Activated B cell treated with CpG ODN at 0.5 μM for 24 hours (primary cell): Measurements from ENCODE around the gene CHST15. TPM values are rescaled to one million over a fixed set of nuclear protein-coding genes. Genes with fewer than 3 reads are reported as not detected.
A peak's percentile ranks its signal among the peaks of the same experiment; 100 is the strongest.

Experiments used
- ATAC-seq: fragments of 200-7000 bp; cut with Tn5 transposase; one replicate; pipeline ENCODE4 v1.10.0; 2021; ENCODE audit warnings: low read depth, mild to moderate bottlenecking, moderate library complexity
- CTCF ChIA-PET: fragments of 350-600 bp; sonication (Branson Sonifier 250); formaldehyde crosslinking; loops from one replicate; lab custom pipeline; 2021; ENCODE audit warnings: antibody characterized with exemption; lab: Charles Lee
- POLR2A ChIA-PET: fragments of 350-600 bp; sonication (Branson Sonifier 250); formaldehyde crosslinking; loops from one replicate; lab custom pipeline; 2021; ENCODE audit warnings: antibody characterized with exemption; lab: Charles Lee
- DNase-seq: peaks from one replicate; pipeline ENCODE4 v3.0.0; 2022
- H3K27ac Mint-ChIP-seq: one replicate; pipeline ENCODE4 v1.8.0; 2020; ENCODE audit warnings: mixed read lengths
- H3K27me3 Mint-ChIP-seq: one replicate; pipeline ENCODE4 v1.8.0; 2021; ENCODE audit warnings: mixed read lengths
- H3K36me3 Mint-ChIP-seq: one replicate; pipeline ENCODE4 v1.8.0; 2021; ENCODE audit warnings: low read depth, mixed read lengths
- H3K4me1 Mint-ChIP-seq: one replicate; pipeline ENCODE4 v1.8.0; 2021; ENCODE audit warnings: mixed read lengths
- H3K4me3 Mint-ChIP-seq: one replicate; pipeline ENCODE4 v1.8.0; 2020; ENCODE audit warnings: mild to moderate bottlenecking, mixed read lengths
- H3K9me3 Mint-ChIP-seq: one replicate; pipeline ENCODE4 v1.8.0; 2020; ENCODE audit warnings: mixed read lengths
- intact Hi-C: fragments of 100-400 bp; cut with micrococcal nuclease; formaldehyde crosslinking; loops from one replicate; pipeline ENCODE4 v1.15.1; 2024
- total RNA-seq: library from RNA; stranded (reverse); gene quantifications from 2 replicates; pipeline ENCODE4 v1.2.3, GENCODE V29; 2022
- TF ChIP-seq, protein P1 (sequence below): fragments of 200-600 bp; IDR thresholded peaks from one replicate; pipeline ENCODE4 v1.8.0; 2022; ENCODE audit warnings: antibody characterized with exemption, mild to moderate bottlenecking

The CHST15 gene
- total RNA-seq, 1 donor from 2014 or later = 13.8 TPM

DNA sequence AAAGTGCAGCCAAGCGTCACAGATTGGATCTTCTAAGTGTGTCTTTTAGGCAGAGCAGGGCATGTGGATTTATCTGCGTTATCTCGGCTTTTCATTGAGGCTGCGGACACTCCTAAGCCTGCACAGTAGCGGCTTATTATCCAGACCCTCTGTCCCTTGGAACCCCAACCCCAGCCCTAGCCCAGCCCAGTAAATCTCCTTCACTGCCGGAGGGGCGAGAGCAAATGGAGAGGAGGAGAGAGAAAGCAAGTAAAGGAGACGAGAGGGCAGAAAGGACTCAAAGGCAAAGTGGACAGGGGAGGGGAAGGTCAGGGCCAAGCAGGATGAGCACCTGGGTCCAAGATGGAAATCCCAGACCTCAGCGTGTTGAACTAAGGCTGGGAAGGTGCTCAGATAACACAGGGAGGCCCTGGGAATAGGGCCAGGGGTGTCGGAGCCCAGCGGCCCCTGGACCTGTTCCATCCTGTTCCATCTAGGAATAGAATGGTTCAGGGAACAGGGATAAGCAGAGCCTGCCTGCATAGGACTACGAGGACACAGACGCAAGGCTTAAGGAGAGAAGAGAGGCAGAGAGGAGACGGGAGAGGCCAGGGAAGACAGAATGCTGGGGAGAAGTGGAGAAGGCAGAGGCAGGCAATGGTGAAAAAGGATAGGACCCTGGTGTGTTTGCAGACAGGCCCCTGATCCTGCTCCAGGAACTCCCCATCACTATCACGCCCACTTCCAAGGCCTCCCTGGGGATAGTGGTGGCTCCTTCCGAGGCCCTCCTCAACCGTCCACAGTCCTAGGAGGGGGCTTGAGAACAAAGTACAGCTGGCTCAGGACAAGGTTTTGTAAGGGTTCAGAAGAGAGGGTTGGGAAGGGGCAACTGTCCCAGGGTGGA is 99.6 kb downstream of the CHST15 start:
- Mint-ChIP-seq H3K4me3 (peak overlapping the region; percentile 73), H3K4me1 (peaks cover 42% of the 10 kb centered on the region), H3K27me3 (peaks cover 38% of the 10 kb centered on the region), H3K36me3 (no peaks in the 10 kb centered on the region), H3K27ac (no peak overlapping the region), H3K9me3 (peaks cover 5% of the 10 kb centered on the region)
- ChIA-PET POLR2A (interaction anchor here (2.0 kb wide), 1 partner anchor 395 kb away, joined by 14 read pairs; no protein-coding TSS in a partner anchor), CTCF (interaction anchor here (0.8 to 7.1 kb wide), 29 partner anchors 8 to 862 kb away, joined by 3 to 287 read pairs (median 4); partner anchors contain the start of genes FAM53B and LHPP)
- TF ChIP-seq, protein P1, sequence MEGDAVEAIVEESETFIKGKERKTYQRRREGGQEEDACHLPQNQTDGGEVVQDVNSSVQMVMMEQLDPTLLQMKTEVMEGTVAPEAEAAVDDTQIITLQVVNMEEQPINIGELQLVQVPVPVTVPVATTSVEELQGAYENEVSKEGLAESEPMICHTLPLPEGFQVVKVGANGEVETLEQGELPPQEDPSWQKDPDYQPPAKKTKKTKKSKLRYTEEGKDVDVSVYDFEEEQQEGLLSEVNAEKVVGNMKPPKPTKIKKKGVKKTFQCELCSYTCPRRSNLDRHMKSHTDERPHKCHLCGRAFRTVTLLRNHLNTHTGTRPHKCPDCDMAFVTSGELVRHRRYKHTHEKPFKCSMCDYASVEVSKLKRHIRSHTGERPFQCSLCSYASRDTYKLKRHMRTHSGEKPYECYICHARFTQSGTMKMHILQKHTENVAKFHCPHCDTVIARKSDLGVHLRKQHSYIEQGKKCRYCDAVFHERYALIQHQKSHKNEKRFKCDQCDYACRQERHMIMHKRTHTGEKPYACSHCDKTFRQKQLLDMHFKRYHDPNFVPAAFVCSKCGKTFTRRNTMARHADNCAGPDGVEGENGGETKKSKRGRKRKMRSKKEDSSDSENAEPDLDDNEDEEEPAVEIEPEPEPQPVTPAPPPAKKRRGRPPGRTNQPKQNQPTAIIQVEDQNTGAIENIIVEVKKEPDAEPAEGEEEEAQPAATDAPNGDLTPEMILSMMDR = no peak
- DNase-seq (no peak), ATAC-seq (no peak)
- intact Hi-C loops = loop anchor here (1.0 to 10.0 kb wide), 10 partner anchors 31 to 841 kb away; partner anchors contain the start of gene CHST15

DNA sequence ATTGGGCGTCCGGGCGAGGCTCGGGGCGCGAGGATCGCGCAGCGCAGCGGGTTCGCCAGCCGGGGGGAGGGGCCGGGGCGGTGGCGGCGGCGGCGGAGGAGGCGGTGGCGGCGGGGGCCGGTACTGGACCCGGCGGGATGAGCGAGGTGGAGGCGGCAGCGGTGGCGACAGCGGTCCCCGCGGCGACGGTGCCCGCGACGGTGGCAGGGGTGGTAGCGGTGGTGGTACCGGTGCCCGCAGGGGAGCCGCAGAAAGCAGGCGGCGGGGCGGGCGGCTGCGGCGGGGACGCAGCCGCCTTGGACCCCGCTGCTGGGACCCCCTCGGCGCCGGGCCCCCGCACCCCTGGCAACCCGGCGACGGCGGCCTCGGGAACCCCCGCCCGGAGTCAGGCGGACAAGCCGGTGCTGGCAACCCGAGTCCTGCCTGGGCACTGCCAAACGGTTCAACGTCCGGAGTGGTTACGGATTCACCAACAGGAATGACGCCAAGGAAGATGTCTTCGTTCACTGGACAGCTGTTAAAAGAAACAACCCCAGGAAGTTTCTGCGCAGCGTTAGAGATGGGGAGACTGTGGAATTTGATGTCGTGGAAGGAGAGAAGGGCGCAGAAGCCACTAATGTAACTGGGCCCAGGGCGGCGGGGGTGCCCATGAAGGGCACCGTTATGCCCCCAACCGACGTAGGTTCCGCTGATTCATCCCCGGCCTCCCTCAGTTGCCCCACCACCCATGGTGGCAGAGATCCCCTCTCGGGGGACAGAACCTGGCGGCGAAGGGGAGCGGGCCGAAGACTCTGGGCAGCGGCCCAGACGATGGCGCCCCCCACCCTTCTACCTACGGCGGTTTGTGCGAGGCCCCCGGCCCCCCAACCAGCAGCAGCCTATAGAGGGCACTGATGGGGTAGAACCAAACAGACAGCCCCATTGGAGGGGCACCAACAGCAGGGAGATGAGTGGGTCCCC is 101.5 kb downstream of the CHST15 start:
- TF ChIP-seq, protein P1 = no peak
- no peak overlapping the region for H3K4me3 Mint-ChIP-seq
- peaks cover 29% of the 10 kb centered on the region for H3K4me1 Mint-ChIP-seq
- intact Hi-C loops = loop anchor here (5.0 to 10.0 kb wide), 2 partner anchors 540 to 843 kb away; no protein-coding TSS in a partner anchor
- CTCF ChIA-PET = interaction anchor here (1.5 kb wide), 1 partner anchor 397 kb away, joined by 4 read pairs; no protein-coding TSS in a partner anchor
- POLR2A ChIA-PET = no interaction called here
- H3K9me3 Mint-ChIP-seq = peaks cover 7% of the 10 kb centered on the region
- DNase-seq = no peak
- no peak overlapping the region for H3K27ac Mint-ChIP-seq
- peaks cover 40% of the 10 kb centered on the region for H3K27me3 Mint-ChIP-seq
- no peak for ATAC-seq
- H3K36me3 Mint-ChIP-seq = no peaks in the 10 kb centered on the region

DNA sequence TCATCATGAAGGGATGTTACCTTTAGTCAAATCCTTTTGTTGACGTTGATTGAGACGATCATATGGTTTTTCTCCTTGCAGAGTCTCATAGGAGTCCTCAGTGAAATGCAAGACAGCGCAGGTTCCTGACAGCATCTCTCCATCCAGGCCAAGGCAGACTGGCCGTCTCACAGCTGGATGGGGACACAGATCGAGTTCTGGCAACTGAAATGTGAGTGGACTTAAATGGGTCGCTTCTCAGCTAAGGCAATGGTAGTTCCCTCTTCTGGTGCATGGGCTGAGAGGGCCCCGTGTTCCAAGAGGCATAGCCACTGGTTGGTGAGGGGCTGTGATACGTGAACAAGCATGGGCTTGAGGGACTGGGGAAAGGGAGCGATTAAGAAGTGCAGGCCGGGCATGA is 102.5 kb downstream of the CHST15 start:
- TF ChIP-seq, protein P1 = no peak
- ChIA-PET POLR2A (no interaction called here), CTCF (interaction anchor here (1.5 kb wide), 1 partner anchor 398 kb away, joined by 4 read pairs; no protein-coding TSS in a partner anchor)
- no peak overlapping the region for H3K4me3 Mint-ChIP-seq
- H3K27ac Mint-ChIP-seq = no peak overlapping the region
- H3K4me1 Mint-ChIP-seq = peaks cover 24% of the 10 kb centered on the region
- ATAC-seq (no peak), DNase-seq (no peak)
- H3K36me3 Mint-ChIP-seq = no peaks in the 10 kb centered on the region
- peaks cover 7% of the 10 kb centered on the region for H3K9me3 Mint-ChIP-seq
- peaks cover 42% of the 10 kb centered on the region for H3K27me3 Mint-ChIP-seq
- intact Hi-C loops = loop anchor here (5.0 to 10.0 kb wide), 2 partner anchors 541 to 844 kb away; no protein-coding TSS in a partner anchor

DNA sequence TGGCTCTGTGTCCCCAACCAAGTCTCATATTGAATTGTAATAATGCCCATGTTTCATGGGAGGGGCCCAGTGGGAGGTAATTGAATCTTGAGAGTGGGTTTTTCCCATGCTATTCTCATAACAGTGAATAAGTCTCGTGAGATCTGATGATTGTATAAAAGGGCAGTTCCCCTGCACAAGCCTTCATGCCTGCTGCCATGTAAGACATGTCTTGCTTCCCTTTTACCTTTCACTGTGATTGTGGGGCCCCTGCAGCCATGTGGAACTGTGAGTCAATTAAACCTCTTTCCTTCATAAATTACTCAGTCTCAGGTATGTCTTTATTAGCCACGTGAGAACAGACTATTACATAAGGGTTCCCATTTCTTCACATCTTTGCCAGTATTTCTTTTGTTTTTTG is 104.7 kb downstream of the CHST15 start:
- peaks cover 8% of the 10 kb centered on the region for H3K9me3 Mint-ChIP-seq
- peaks cover 3% of the 10 kb centered on the region for H3K4me1 Mint-ChIP-seq
- TF ChIP-seq, protein P1 = no peak
- H3K4me3 Mint-ChIP-seq = no peak overlapping the region
- no peak for ATAC-seq
- no peaks in the 10 kb centered on the region for H3K36me3 Mint-ChIP-seq
- ChIA-PET CTCF (interaction anchor here (1.9 kb wide), 1 partner anchor 400 kb away, joined by 4 read pairs; no protein-coding TSS in a partner anchor), POLR2A (no interaction called here)
- H3K27me3 Mint-ChIP-seq = peaks cover 39% of the 10 kb centered on the region
- no peak overlapping the region for H3K27ac Mint-ChIP-seq
- DNase-seq = no peak
- intact Hi-C loops = no loop called here
